Spinal cord (tissue), 10 donors: Measurements from ENCODE around the gene SBDS. TPM values are rescaled to one million over a fixed set of nuclear protein-coding genes. Genes with fewer than 3 reads are reported as not detected.
A peak's percentile ranks its signal among the peaks of the same experiment; 100 is the strongest.
"Not testable (repeated sequence)": the region's sequence is repeated elsewhere in the genome, so short reads cannot be mapped to it uniquely, and the experiment has no call there.

Experiments
- DNase-seq, 6 donors: peaks; one replicate each; pipeline versions ENCODE4 v3.0.0 to v3.0.0-alpha.2; 2013 to 2015; ENCODE audit warnings: low spot score in 6 of 6, low read depth in 4 of 6
- H3K27ac ChIP-seq: one replicate; pipeline ENCODE4 v1.5.1; 2013; ENCODE audit warnings: low read depth, low read length, control low read depth
- H3K27me3 ChIP-seq: one replicate; pipeline ENCODE4 v1.6.1; 2013; ENCODE audit warnings: low read length; ENCODE audit not compliant: control insufficient read depth, insufficient read depth
- H3K36me3 ChIP-seq: one replicate; pipeline ENCODE4 v1.6.1; 2013; ENCODE audit warnings: low read length; ENCODE audit not compliant: control insufficient read depth, insufficient read depth
- H3K4me1 ChIP-seq: one replicate; pipeline ENCODE4 v1.6.1; 2013; ENCODE audit warnings: low read length; ENCODE audit not compliant: control insufficient read depth, insufficient read depth
- H3K4me3 ChIP-seq: one replicate; pipeline ENCODE4 v1.5.1; 2013; ENCODE audit warnings: low read depth, low read length, control low read depth
- H3K9me3 ChIP-seq: one replicate; pipeline ENCODE4 v1.6.1; 2013; ENCODE audit warnings: low read length; ENCODE audit not compliant: control insufficient read depth, insufficient read depth
- WGBS: methylation state at CpG from one replicate; pipeline ENCODE4 v1.1.5; 2013; ENCODE audit warnings: missing lambda C conversion rate; ENCODE audit not compliant: insufficient coverage; 5-methylcytosine and 5-hydroxymethylcytosine counted together
- polyA plus RNA-seq, 2 donors: library from polyadenylated mRNA; unstranded; fragments of 120-200 nt; gene quantifications; one replicate each; pipeline ENCODE4 v1.2.1, GENCODE V29; 2013; ENCODE audit not compliant: insufficient read length in 2 of 2
- total RNA-seq, 2 donors: library from RNA; depleted of rRNA in 1 of 2; stranded (reverse); fragments of 120-200 nt in 1 of 2; fragments of >200 nt in 1 of 2; gene quantifications; one replicate each; pipeline versions ENCODE4 v1.2.3 to v1.2.4, GENCODE V29; 2013 to 2014
- donor health status: healthy.

The SBDS gene
- total and polyA plus RNA-seq, 4 donors = 78.3 to 140 (median 127) TPM

GRCh38 chr7:67022511-67022910, 27.1 kb upstream of the SBDS start:
- WGBS = no CpG with 5 or more reads among the region's 3 CpGs
- H3K36me3 ChIP-seq = peaks cover 38% of the 10 kb centered on the region
- no peak overlapping the region for H3K27ac ChIP-seq
- H3K27me3 ChIP-seq = no peaks in the 10 kb centered on the region
- no peak overlapping the region for H3K4me3 ChIP-seq
- H3K9me3 ChIP-seq = no peaks in the 10 kb centered on the region
- DNase-seq = no peak
- H3K4me1 ChIP-seq = no peaks in the 10 kb centered on the region

GRCh38 chr7:67021260-67021659, 25.9 kb upstream of the SBDS start:
- 97% methylated on average over 3 of the region's 7 CpGs for WGBS

GRCh38 chr7:67019562-67020390, 24.4 kb upstream of the SBDS start:
- peak in 1 of 6 donors; percentile 66 for DNase-seq
- H3K36me3 ChIP-seq = peaks cover 49% of the 10 kb centered on the region
- 97% methylated on average over 6 of the region's 8 CpGs for whole genome bisulfite sequencing

More at GRCh38 chr7:67021260-67021659, 25.9 kb upstream of the SBDS start:
- Histone ChIP-seq H3K9me3 (no peaks in the 10 kb centered on the region), H3K4me3 (no peak overlapping the region), H3K4me1 (no peaks in the 10 kb centered on the region), H3K27me3 (no peaks in the 10 kb centered on the region), H3K36me3 (peaks cover 39% of the 10 kb centered on the region), H3K27ac (no peak overlapping the region)
- DNase-seq = no peak

GRCh38 chr7:67018940-67019339, 23.6 kb upstream of the SBDS start:
- 94% methylated on average over 7 of the region's 7 CpGs for WGBS
- no peak for DNase-seq
- no peak overlapping the region for H3K4me3 ChIP-seq
- H3K27ac ChIP-seq = no peak overlapping the region
- H3K36me3 ChIP-seq = peaks cover 52% of the 10 kb centered on the region
- no peaks in the 10 kb centered on the region for H3K4me1 ChIP-seq
- no peaks in the 10 kb centered on the region for H3K9me3 ChIP-seq
- H3K27me3 ChIP-seq = no peaks in the 10 kb centered on the region

More at GRCh38 chr7:67019562-67020390, 24.4 kb upstream of the SBDS start:
- H3K4me1 ChIP-seq = no peaks in the 10 kb centered on the region
- H3K27me3 ChIP-seq = no peaks in the 10 kb centered on the region
- no peaks in the 10 kb centered on the region for H3K9me3 ChIP-seq
- no peak overlapping the region for H3K27ac ChIP-seq
- H3K4me3 ChIP-seq = no peak overlapping the region

- not testable (repeated sequence) for H3K27ac ChIP-seq, H3K4me1 ChIP-seq, DNase-seq, H3K27me3 ChIP-seq, H3K4me3 ChIP-seq, H3K9me3 ChIP-seq
- peaks cover 53% of the 10 kb centered on the region for H3K36me3 ChIP-seq
- 100% methylated on average over 1 of the region's 8 CpGs for WGBS
These were observed 22.6 kb upstream of the SBDS start for GRCh38 chr7:67017971-67018370.

GRCh38 chr7:67014076-67014622, 18.8 kb upstream of the SBDS start:
- not testable (repeated sequence) for DNase-seq, H3K27me3 ChIP-seq, H3K4me1 ChIP-seq, H3K9me3 ChIP-seq, H3K27ac ChIP-seq, H3K4me3 ChIP-seq
- 100% methylated on average over 3 of the region's 9 CpGs for WGBS
- H3K36me3 ChIP-seq = peaks cover 52% of the 10 kb centered on the region

GRCh38 chr7:67009677-67010076, 14.3 kb upstream of the SBDS start:
- not testable (repeated sequence) for H3K9me3 ChIP-seq, H3K4me3 ChIP-seq, H3K27me3 ChIP-seq, H3K4me1 ChIP-seq, DNase-seq, H3K27ac ChIP-seq
- peaks cover 45% of the 10 kb centered on the region for H3K36me3 ChIP-seq
- 100% methylated on average over 1 of the region's 3 CpGs for WGBS

- Histone ChIP-seq H3K36me3 (peaks cover 42% of the 10 kb centered on the region), H3K4me1 (no peaks in the 10 kb centered on the region), H3K27ac (no peak overlapping the region)
These were observed 12.9 kb upstream of the SBDS start for GRCh38 chr7:67008260-67008659.

GRCh38 chr7:67006965-67007364, 11.6 kb upstream of the SBDS start:
- no peak for DNase-seq
- Histone ChIP-seq H3K4me1 (no peaks in the 10 kb centered on the region), H3K9me3 (no peaks in the 10 kb centered on the region), H3K27me3 (no peaks in the 10 kb centered on the region), H3K27ac (no peak overlapping the region), H3K36me3 (peaks cover 36% of the 10 kb centered on the region), H3K4me3 (no peak overlapping the region)
- WGBS = 100% methylated on average over 1 of the region's 2 CpGs

More at GRCh38 chr7:67008260-67008659, 12.9 kb upstream of the SBDS start:
- Histone ChIP-seq H3K4me3 (no peak overlapping the region), H3K27me3 (no peaks in the 10 kb centered on the region), H3K9me3 (no peaks in the 10 kb centered on the region)
- WGBS = 83% methylated on average over 1 of the region's 4 CpGs
- DNase-seq = no peak

- not testable (repeated sequence) for H3K9me3 ChIP-seq, DNase-seq, H3K4me1 ChIP-seq, H3K27me3 ChIP-seq, H3K4me3 ChIP-seq, H3K27ac ChIP-seq
- H3K36me3 ChIP-seq = peaks cover 15% of the 10 kb centered on the region
- WGBS = no CpG with 5 or more reads among the region's 2 CpGs
These were observed 8.8 kb upstream of the SBDS start for GRCh38 chr7:67004145-67004544.
